Cardiac septum (tissue), 1 donor: ENCODE data around the gene THSD7B. TPM values are rescaled to one million over a fixed set of nuclear protein-coding genes. Genes with fewer than 3 reads are reported as not detected.
"Not testable (repeated sequence)": the region's sequence is repeated elsewhere in the genome, so short reads cannot be mapped to it uniquely, and the experiment has no call there.

Source experiments
- DNase-seq: peaks from one replicate; pipeline ENCODE4 v3.0.0-alpha.2; 2020; ENCODE audit warnings: low spot score
- intact Hi-C: fragments of 100-400 bp; cut with DNase I; formaldehyde crosslinking; loops from one replicate; pipeline ENCODE4 v1.14.0; 2022
- total RNA-seq: library from RNA; stranded (reverse); fragmentation: NEBNext Ultra II Directional; extraction: Animal tissue kit (Norgen Biotek cat#: 25700); gene quantifications from one replicate; pipeline ENCODE4 v1.2.1, GENCODE V29; 2021
- donor health status: DM: no; HTN: no; CAD: no.

Gene THSD7B
- total RNA-seq, 1 donor from 2014 or later, result 0.62 TPM

DNA sequence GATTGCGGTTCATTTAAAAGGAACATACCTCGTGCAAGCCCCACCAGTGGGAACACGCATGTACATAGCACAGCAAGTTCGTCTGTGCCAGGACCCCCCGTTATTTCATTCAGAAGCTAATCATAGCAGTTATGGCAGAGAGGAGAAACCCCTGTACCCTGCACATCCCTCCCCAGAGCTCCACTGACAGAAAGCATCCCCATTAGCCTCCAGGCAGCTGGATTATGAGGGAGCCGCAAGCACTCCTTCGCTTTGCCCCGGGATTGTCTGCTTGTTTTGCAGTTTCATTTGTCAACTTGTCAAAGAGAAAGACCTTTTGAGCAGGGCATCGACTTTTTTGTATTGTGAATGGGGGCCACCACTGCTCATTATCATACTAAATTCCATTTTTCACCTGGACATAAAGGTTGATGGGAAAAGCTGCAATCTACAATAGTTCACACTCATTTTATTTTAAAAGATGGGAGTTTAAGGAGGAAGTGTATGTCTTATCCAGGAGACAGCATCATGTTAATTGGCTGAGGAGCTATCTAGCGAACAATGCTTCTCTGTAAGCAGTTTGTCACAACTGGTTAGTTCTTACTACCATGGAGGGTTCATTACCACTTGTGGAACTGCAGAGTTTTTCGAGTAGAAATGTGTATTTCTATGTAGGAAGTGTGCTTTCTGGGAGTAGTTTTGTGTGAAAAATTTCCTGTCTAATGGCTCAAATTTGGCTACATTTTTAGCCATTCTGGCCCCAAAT lies 255.3 kb downstream of the THSD7B start:
- intact Hi-C loops, result no loop called here
- DNase-seq, result no peak

- no peak for DNase-seq
- intact Hi-C loops, result no loop called here
These were observed 256.4 kb downstream of the THSD7B start for GRCh38 chr2:137021763-137022162.

DNA sequence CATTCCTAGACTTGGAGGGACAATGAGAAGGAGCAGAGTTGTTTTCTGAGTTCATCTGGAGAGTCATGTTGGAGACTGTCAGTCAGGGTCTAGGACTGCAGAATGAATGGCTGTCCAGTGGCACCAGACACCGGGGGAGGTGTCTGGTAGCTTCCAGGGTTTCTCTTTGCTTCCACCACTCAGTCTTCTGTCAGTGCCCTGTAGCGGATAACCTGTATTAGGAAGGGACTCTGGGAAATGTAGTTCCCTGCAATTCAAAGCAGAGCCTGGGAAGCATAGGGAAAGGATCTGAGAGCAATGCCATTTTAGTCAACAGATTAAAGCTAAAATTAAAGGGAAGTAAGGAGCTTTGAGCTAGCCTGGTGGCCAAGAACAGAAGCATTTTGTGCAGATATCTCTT lies 257.9 kb downstream of the THSD7B start:
- intact Hi-C loops, result no loop called here
- DNase-seq, result no peak

GRCh38 chr2:137031731-137032130 lies 266.4 kb downstream of the THSD7B start:
- intact Hi-C loops, result no loop called here
- no peak for DNase-seq

DNA sequence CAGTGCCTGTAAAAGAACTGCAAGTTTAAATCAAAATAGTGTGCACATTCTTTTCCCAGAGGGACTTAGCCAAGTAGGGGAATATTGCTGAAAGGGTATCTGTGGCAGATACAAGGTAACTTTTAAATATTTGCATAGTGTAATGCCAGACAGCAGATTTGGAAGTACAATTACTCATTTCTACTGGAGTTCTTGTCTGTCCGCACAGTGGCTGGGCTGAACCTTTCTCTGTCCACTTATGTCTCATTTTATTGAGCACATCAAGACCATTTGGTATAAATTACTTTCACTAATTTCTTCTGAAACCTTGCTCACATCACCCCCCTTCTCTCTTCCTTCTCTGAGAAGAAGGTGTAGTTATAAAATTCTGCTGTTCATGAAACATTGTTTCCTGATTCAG lies 271.3 kb downstream of the THSD7B start:
- DNase-seq, result no peak
- intact Hi-C loops, result no loop called here

GRCh38 chr2:137039482-137040152 lies 274.3 kb downstream of the THSD7B start:
- no peak for DNase-seq
- intact Hi-C loops, result no loop called here

GRCh38 chr2:137047369-137047768 lies 282.0 kb downstream of the THSD7B start:
- intact Hi-C loops, result no loop called here
- DNase-seq, result no peak

DNA sequence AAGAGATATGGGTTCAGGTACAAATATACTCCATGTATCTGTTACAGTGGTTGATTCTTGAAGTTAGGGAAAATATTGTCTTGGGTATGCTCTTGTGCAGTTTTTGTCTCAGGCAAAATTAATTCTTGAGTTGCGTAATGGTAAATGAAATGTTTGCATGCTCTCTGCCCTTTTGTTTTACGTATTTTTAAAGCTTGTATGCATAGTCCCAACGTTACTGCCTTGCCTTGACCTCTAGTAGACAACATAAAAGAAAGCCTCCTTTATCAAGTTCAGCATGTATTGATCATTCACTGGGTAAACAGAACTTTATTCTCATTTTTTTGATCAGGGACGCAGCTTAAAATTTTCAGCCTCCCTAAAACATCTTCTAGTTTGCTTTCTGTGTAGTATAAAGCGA lies 283.1 kb downstream of the THSD7B start:
- intact Hi-C loops, result no loop called here
- DNase-seq, result no peak

DNA sequence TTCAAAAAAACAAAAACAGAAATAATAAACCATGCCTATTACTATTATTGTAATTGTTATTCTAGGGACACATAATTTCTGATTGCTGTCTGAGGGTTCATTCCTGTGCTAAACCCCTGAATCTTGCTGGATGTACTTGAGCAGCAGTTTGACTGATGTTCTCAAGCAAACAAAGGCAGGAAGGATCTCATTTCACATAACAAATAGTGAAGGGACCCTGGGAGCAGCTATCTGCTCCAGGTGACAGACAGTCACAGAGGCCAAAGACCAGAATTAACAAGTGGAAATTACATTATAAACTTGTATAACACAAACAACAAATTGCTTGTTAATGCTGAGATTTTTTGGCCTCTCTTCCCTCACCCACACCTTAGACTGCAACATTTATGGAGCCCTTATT lies 284.2 kb downstream of the THSD7B start:
- DNase-seq, result no peak
- intact Hi-C loops, result no loop called here

- DNase-seq, result no peak
- intact Hi-C loops, result no loop called here
These were observed 285.6 kb downstream of the THSD7B start for GRCh38 chr2:137050949-137051348.

DNA sequence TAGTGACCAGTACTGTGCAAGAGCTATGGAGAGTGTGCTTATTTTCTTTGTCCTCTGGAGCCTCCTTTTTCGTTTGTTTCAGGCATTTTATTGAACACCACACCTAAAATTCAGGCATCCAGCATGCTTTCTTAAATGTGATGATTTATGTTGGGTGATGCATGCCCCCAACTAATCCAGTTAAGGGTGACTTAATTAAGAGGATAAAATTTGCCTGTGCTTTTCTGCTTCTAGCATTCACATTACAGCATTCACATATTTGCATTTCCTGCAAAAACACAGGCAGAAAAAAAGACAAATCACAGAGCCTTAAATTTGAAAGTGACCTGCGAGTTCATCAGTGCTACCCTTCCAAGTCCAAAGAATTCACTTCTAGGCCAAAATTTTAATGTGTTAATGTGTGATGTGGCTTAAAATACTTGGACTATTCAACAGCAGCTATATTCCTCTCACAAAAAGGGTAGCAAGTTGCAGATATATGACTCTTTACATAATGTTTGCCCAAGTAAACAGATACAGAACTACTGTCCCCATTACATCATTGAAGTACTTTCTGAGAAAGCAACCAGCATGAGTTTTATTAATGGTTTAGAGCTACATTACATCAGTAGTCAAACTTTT lies 286.5 kb downstream of the THSD7B start:
- no peak for DNase-seq
- intact Hi-C loops, result no loop called here

- intact Hi-C loops, result no loop called here
- DNase-seq, result no peak
These were observed 291.4 kb downstream of the THSD7B start for GRCh38 chr2:137056704-137057103.

DNA sequence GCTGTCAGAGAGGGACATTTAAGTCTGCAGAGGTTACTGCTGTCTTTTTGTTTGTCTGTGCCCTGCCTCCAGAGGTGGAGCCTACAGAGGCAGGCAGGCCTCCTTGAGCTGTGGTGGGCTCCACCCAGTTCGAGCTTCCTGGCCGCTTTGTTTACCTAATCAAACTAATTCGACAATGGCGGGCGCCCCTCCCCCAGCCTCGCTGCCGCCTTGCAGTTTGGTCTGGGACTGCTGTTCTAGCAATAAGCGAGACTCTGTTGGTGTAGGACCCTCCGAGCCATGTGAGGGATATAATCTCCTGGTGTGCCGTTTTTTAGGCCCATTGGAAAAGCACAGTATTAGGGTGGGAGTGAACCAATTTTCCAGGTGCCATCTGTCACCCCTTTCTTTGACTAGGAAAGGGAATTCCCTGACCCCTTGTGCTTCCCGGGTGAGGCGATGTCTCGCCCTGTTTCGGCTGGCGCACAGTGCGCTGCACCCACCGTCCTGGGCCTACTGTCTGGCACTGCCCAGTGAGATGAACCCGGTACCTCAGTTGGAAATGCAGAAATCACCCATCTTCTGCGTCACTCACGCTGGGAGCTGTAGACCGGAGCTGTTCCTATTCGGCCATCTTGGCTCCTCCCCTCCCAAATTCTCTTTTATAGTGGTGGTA lies 310.9 kb downstream of the THSD7B start:
- intact Hi-C loops, DNase-seq: not testable (repeated sequence)

GRCh38 chr2:137091704-137092103 lies 326.4 kb downstream of the THSD7B start:
- no peak for DNase-seq
- intact Hi-C loops, result no loop called here

DNA sequence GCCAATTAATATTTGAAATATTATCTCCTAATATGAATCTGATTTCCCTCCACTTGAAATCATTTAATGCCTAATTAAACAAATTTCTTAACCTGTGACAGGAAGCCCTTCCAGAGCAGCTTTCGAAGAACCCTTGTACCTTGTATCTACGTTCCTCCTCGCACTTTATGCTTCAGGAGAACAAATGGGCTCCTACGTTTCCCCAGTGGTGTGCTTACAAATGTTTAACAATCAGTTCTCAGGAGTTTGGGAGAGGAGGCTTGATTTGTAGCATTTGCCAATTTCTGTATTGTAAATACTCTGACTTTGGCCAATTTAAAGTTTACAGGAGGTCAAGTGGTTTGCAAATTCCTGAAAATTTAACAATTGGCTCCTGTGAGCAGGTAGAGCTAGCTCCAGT lies 327.8 kb downstream of the THSD7B start:
- DNase-seq, result no peak
- intact Hi-C loops, result no loop called here

DNA sequence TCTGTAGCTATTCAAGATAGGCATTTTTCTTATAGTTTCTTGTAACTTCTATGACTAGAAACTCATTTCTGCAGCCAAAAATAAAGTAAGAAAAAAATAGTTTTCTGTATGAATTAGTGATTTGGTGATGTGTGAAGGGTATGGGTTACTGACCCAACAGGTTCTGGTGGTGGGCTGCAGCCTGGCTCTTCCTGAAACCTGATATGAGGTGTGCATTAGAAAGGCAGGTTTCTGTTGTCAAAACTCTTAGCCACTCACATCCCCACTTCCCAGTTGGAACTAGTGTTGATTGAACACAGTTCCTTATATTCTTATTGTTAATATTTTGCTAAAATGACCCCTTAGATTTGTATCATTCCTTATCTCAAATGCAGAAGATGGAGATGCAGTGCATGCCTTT lies 330.8 kb downstream of the THSD7B start:
- DNase-seq, result no peak
- intact Hi-C loops, result no loop called here

DNA sequence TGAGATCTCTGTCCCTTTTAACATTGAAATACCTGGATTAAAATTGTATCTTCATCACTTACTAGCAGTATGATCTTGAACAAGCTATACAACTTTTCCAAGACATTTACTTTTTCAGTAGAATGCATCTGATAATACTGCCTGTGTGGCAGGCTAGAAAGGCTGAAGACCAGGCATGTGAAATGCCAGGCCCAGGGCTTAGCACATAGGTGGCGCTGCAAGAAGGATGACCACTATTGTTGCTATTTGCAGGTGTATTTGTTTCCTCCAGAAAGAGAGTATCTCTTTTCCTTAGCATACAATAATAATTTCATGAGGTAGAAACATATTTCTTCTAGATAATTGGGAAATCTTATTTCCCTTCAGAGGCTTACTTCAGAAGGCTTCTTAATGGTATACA lies 331.3 kb downstream of the THSD7B start:
- intact Hi-C loops, result no loop called here
- no peak for DNase-seq

DNA sequence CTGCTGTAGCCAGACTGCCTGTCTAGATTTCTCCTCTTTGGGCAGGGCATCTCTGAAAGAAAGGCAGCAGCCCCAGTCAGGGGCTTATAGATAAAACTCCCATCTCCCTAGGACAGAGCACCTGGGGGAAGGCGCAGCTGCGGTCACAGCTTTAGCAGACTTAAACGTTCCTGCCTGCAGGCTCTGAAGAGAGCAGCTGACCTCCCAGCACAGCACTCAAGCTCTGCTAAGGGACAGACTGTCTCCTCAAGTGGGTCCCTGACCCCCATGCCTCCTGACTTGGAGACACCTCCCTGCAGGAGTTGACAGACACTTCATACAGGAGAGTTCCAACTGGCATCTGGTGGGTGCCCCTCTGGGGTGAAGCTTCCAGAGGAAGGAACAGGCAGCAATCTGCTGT lies 336.5 kb downstream of the THSD7B start:
- intact Hi-C loops, DNase-seq: not testable (repeated sequence)

DNA sequence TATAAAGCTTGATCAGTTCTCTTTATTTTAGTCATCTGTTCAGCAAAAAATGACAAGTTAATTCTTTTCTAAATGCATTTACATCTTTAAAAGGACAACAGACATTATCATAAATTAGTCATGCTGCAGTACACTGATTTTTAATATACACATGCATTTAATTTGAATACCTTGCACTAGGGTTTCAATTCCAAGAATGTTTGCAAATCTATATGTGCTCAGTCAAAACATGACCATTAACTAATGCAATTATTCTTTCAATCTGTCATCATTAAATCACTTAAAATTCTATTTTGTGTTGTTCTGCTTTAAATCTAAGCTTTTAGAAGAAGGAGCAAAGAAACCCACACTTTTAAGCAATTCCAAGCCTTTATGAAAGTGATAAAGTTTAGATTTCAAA lies 342.6 kb downstream of the THSD7B start:
- intact Hi-C loops, result no loop called here
- DNase-seq, result no peak

DNA sequence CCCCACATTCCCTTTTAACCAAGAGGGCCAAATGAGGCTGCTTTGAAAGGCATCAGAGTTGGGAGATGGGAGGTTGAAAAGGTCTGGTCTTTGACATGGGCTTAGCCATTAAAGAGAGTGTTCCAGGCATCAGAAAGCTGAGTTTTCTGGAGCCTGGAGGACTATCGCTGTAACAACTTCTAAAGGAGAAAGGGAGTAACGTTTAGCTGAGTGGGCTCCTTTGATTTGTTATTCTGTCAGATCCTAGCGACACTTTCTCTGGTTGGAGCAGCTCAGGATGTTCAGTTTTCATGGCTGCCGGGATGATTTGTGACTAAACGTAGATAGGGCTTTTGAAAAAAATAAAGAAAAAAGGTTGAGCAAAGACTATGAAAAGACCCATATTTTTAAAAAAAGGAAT lies 346.6 kb downstream of the THSD7B start:
- no peak for DNase-seq
- intact Hi-C loops, result no loop called here
